SK-N-SH treated with all-trans-retinoic acid at 6 μM for 48 hours (cell line): ENCODE data around the gene KCTD2.

Experiments
- ESRRG ChIP-seq: fragments of 250-450 bp; sonication (Bioruptor Pico); IDR thresholded peaks from 2 replicates; pipeline ENCODE4 v1.6.1; 2021; ENCODE audit warnings: mild to moderate bottlenecking
- GLIS3 ChIP-seq: fragments of 250-450 bp; sonication (Bioruptor Pico); IDR thresholded peaks from 2 replicates; pipeline ENCODE4 v1.5.0; 2020; ENCODE audit warnings: mild to moderate bottlenecking, moderate library complexity
- TF ChIP-seq, protein P1 (sequence below): fragments of 250-450 bp; sonication (Bioruptor Pico); IDR thresholded peaks from 2 replicates; pipeline ENCODE4 v1.5.1; 2021; ENCODE audit warnings: mild to moderate bottlenecking, moderate library complexity

DNA sequence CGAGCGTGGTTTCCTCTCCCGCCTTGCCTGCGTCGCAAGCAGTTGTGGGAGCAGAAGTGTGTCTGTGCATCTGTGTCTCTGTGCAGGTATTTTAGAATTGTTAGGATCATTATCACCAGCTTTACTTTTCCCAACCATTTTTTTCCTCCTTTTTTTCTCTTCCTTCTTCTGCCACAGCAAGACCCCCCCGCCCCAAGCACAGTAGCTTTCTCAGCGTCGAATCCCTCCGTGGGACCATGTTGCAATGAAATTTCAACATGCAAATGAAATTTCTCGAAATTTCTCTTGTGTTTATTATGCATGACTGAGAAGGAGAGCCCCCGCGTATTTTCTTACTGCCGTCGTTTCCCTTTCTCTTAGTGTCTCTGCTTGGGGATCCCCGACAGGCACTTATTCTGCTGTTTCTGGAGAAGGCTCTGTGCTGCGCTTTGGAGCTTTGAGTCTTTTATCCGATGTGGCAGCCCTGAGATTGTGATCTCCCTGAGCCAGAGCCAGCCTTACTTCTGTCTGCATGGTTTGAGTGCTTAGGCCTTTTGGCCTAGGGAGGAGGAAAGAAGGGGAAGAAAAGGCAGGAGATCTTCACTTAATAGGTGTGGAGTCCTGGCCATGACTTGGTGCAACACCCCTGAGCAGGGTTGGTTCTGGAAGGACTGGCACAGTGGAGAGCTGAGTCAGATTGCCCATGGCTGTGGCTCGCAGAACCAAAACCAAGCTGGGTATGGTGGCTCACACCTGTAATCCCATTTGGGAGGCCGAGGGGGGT is 67.7 kb downstream of the KCTD2 start:
- TF ChIP-seq GLIS3 (CRISPR knock-in tag) (no peak), ESRRG (CRISPR knock-in tag) (no peak)
- TF ChIP-seq, protein P1, sequence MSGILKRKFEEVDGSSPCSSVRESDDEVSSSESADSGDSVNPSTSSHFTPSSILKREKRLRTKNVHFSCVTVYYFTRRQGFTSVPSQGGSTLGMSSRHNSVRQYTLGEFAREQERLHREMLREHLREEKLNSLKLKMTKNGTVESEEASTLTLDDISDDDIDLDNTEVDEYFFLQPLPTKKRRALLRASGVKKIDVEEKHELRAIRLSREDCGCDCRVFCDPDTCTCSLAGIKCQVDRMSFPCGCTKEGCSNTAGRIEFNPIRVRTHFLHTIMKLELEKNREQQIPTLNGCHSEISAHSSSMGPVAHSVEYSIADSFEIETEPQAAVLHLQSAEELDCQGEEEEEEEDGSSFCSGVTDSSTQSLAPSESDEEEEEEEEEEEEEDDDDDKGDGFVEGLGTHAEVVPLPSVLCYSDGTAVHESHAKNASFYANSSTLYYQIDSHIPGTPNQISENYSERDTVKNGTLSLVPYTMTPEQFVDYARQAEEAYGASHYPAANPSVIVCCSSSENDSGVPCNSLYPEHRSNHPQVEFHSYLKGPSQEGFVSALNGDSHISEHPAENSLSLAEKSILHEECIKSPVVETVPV = no peak
